ENCODE measurements around the gene CCDC167. TPM values are rescaled to one million over a fixed set of nuclear protein-coding genes. Genes with fewer than 3 reads are reported as not detected.

The CCDC167 gene
- total RNA-seq, 1 experiment from 2014 or later = 27.8 TPM

DNA sequence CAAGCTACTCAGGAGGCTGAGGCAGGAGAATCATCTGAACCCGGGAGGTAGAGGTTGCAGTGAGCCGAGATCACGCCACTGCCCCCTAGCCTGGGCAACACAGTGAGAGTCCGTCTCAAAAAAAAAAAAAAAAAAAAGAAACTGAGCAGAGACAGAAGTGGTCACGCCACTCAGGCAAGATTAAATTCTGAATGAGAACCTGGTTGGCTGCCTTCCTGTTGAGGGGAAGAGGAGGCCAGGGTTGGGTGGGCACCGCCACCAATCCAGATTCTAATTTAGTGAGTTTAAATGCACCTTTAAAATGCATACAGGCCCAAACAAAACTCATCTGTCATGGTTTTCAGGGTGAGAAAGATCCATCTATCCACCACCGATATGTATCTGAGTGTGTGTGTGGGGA is 23.7 kb upstream of the CCDC167 start:
- Histone ChIP-seq H4K20me1 (ENCODE audit: insufficient read depth) (no peaks in the 10 kb centered on the region), H3K27ac (ENCODE audit: low read depth, low read length) (no peak overlapping the region), H3K9me3 (ENCODE audit: control insufficient read depth in 1 of 2, insufficient read depth in 1 of 2, low read depth in 1 of 2, low read length in 2 of 2) (no peaks in the 10 kb centered on the region), H3K9ac (ENCODE audit: low read length) (no peak overlapping the region), H3K9me2 (ENCODE audit: insufficient read depth) (no peaks in the 10 kb centered on the region), H3K36me3 (ENCODE audit: control insufficient read depth in 1 of 2, insufficient read depth in 2 of 2, low read length in 2 of 2) (no peaks in the 10 kb centered on the region), H3K4me2 (ENCODE audit: low read length) (no peak overlapping the region), H2AFZ (ENCODE audit: low read depth, low read length, poor library complexity, severe bottlenecking) (no peak overlapping the region), H3K79me2 (ENCODE audit: insufficient read depth, low read length) (no peaks in the 10 kb centered on the region), H3K4me3 (replicated peaks in 1 of 2; ENCODE audit: low read depth in 1 of 2, low read length in 2 of 2) (no peak overlapping the region), H3K27me3 (ENCODE audit: insufficient read depth, low read length) (peaks cover 7% of the 10 kb centered on the region; the same call in 1 of the 2 replicates), H3K4me1 (ENCODE audit: control insufficient read depth in 1 of 2, insufficient read depth in 2 of 2, low read length in 2 of 2) (no peaks in the 10 kb centered on the region)
- ChIA-PET CTCF (no interaction called here), RAD21 (ENCODE audit: low non-redundant PET in 1 of 2, low total read pairs in 2 of 2, uncharacterized antibody in 2 of 2, unreplicated experiment in 2 of 2) (no interaction called here), POLR2A (no interaction called here)
- no peak for TF ChIP-seq SRF (IDR thresholded peaks at IDR 0.05; ENCODE audit: low read depth)
- no peak for TF ChIP-seq EZH2 (IDR thresholded peaks at IDR 0.05)
- TF ChIP-seq, protein P1, sequence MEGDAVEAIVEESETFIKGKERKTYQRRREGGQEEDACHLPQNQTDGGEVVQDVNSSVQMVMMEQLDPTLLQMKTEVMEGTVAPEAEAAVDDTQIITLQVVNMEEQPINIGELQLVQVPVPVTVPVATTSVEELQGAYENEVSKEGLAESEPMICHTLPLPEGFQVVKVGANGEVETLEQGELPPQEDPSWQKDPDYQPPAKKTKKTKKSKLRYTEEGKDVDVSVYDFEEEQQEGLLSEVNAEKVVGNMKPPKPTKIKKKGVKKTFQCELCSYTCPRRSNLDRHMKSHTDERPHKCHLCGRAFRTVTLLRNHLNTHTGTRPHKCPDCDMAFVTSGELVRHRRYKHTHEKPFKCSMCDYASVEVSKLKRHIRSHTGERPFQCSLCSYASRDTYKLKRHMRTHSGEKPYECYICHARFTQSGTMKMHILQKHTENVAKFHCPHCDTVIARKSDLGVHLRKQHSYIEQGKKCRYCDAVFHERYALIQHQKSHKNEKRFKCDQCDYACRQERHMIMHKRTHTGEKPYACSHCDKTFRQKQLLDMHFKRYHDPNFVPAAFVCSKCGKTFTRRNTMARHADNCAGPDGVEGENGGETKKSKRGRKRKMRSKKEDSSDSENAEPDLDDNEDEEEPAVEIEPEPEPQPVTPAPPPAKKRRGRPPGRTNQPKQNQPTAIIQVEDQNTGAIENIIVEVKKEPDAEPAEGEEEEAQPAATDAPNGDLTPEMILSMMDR (IDR thresholded peaks at IDR 0.05 in 2 of 3, conservative IDR thresholded peaks at IDR 0.05 in 1 of 3; ENCODE audit: borderline replicate concordance in 1 of 3, insufficient read depth in 1 of 3, low read depth in 2 of 3, low read length in 2 of 3) = no peak
- TF ChIP-seq, protein P2, sequence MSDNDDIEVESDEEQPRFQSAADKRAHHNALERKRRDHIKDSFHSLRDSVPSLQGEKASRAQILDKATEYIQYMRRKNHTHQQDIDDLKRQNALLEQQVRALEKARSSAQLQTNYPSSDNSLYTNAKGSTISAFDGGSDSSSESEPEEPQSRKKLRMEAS (IDR thresholded peaks at IDR 0.05) = no peak
- TF ChIP-seq JUND (IDR thresholded peaks at IDR 0.05) = no peak
- TF ChIP-seq ZFX (IDR thresholded peaks at IDR 0.05) = no peak
- no peak for TF ChIP-seq POLR2A (IDR thresholded peaks at IDR 0.05; ENCODE audit: borderline replicate concordance, extremely low read depth, insufficient read depth, insufficient read length)
- no peak for TF ChIP-seq RAD21 (IDR thresholded peaks at IDR 0.05; ENCODE audit: low read depth)
- TF ChIP-seq ELF1 (IDR thresholded peaks at IDR 0.05; ENCODE audit: borderline replicate concordance, low read depth) = no peak
- TF ChIP-seq, protein P3, sequence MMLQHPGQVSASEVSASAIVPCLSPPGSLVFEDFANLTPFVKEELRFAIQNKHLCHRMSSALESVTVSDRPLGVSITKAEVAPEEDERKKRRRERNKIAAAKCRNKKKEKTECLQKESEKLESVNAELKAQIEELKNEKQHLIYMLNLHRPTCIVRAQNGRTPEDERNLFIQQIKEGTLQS (IDR thresholded peaks at IDR 0.05) = no peak
- no peak for TF ChIP-seq EZH2phosphoT487 (IDR thresholded peaks at IDR 0.05; ENCODE audit: borderline replicate concordance)
- TF ChIP-seq, protein P4, sequence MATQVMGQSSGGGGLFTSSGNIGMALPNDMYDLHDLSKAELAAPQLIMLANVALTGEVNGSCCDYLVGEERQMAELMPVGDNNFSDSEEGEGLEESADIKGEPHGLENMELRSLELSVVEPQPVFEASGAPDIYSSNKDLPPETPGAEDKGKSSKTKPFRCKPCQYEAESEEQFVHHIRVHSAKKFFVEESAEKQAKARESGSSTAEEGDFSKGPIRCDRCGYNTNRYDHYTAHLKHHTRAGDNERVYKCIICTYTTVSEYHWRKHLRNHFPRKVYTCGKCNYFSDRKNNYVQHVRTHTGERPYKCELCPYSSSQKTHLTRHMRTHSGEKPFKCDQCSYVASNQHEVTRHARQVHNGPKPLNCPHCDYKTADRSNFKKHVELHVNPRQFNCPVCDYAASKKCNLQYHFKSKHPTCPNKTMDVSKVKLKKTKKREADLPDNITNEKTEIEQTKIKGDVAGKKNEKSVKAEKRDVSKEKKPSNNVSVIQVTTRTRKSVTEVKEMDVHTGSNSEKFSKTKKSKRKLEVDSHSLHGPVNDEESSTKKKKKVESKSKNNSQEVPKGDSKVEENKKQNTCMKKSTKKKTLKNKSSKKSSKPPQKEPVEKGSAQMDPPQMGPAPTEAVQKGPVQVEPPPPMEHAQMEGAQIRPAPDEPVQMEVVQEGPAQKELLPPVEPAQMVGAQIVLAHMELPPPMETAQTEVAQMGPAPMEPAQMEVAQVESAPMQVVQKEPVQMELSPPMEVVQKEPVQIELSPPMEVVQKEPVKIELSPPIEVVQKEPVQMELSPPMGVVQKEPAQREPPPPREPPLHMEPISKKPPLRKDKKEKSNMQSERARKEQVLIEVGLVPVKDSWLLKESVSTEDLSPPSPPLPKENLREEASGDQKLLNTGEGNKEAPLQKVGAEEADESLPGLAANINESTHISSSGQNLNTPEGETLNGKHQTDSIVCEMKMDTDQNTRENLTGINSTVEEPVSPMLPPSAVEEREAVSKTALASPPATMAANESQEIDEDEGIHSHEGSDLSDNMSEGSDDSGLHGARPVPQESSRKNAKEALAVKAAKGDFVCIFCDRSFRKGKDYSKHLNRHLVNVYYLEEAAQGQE (IDR thresholded peaks at IDR 0.05; ENCODE audit: low read depth) = no peak
- TF ChIP-seq ZNF274 (IDR thresholded peaks at IDR 0.05; ENCODE audit: low read depth, low read length) = no peak
- no peak for TF ChIP-seq TCF7L2 (IDR thresholded peaks at IDR 0.05; ENCODE audit: borderline replicate concordance, extremely low read depth, insufficient read depth, insufficient read length)
- TF ChIP-seq, protein P5, sequence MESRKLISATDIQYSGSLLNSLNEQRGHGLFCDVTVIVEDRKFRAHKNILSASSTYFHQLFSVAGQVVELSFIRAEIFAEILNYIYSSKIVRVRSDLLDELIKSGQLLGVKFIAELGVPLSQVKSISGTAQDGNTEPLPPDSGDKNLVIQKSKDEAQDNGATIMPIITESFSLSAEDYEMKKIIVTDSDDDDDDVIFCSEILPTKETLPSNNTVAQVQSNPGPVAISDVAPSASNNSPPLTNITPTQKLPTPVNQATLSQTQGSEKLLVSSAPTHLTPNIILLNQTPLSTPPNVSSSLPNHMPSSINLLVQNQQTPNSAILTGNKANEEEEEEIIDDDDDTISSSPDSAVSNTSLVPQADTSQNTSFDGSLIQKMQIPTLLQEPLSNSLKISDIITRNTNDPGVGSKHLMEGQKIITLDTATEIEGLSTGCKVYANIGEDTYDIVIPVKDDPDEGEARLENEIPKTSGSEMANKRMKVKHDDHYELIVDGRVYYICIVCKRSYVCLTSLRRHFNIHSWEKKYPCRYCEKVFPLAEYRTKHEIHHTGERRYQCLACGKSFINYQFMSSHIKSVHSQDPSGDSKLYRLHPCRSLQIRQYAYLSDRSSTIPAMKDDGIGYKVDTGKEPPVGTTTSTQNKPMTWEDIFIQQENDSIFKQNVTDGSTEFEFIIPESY (IDR thresholded peaks at IDR 0.05; ENCODE audit: extremely low read depth, insufficient replicate concordance, low read length) = no peak
- BruUV-seq (replicated peaks) = no TSS peak
- ATAC-seq (no peak), DNase-seq (ENCODE audit: low read depth, low spot score) (no peak)
- intact Hi-C loops (cut with micrococcal nuclease) = no loop called here
